HepG2 (cell line): ENCODE results near the gene FAM221B. TPM values are rescaled to one million over a fixed set of nuclear protein-coding genes. Genes with fewer than 3 reads are reported as not detected.

Experiments
- ATAC-seq: fragments of 200-7000 bp; cut with Tn5 transposase; 3 replicates; pipeline ENCODE4 v1.9.1; 2020; ENCODE audit warnings: mild to moderate bottlenecking, moderate library complexity
- BruUV-seq: library from RNA; stranded (reverse); fragments of 400-500 nt; replicated peaks from 2 replicates; lab custom pipeline; 2021; lab: Mats Ljungman, UMichigan
- CTCF ChIA-PET: fragments of 300-600 bp; formaldehyde crosslinking; extraction: SDS; loops from one replicate; lab custom pipeline; 2021; ENCODE audit warnings: low total read pairs, inconsistent platforms, low intra/inter-chr PET ratio; lab: Yijun Ruan, JAX
- POLR2A ChIA-PET: fragments of 350-600 bp; sonication (Branson Sonifier 250); formaldehyde crosslinking; loops from one replicate; lab custom pipeline; 2020; ENCODE audit warnings: antibody characterized with exemption, inconsistent platforms; lab: Yijun Ruan, JAX
- DNase-seq: peaks from one replicate; pipeline ENCODE4 v3.0.0-alpha.2; 2015; ENCODE audit warnings: low spot score
- FAIRE-seq: peaks from 3 replicates; lab custom pipeline; 2011; peaks lifted over from hg19 to GRCh38; lab: Jason Lieb, UNC
- H2AFZ ChIP-seq: one replicate; pipeline ENCODE4 v1.6.1; 2011; ENCODE audit warnings: low read length, inconsistent platforms
- H3K27ac ChIP-seq: fragments of 300-600 bp; 3 replicates; pipeline ENCODE4 v1.8.0; 2011; ENCODE audit warnings: mixed run types, mild to moderate bottlenecking, mixed read lengths, low read length, inconsistent platforms; ENCODE audit not compliant: insufficient read depth; ENCODE audit errors: extremely low read length
- H3K27me3 ChIP-seq, 2 experiments: fragments of 200-600 bp in 1 of 2; 2 replicates in 1 of 2; 3 replicates in 1 of 2; pipeline versions ENCODE4 v1.6.0 to v1.8.0; 2011; ENCODE audit warnings: low read length in 2 of 2, mild to moderate bottlenecking in 2 of 2, moderate library complexity in 2 of 2, inconsistent platforms in 1 of 2; ENCODE audit not compliant: insufficient read depth in 2 of 2, control insufficient read depth in 1 of 2
- H3K36me3 ChIP-seq, 2 experiments: fragments of 200-600 bp in 1 of 2; replicated peaks in 1 of 2; 2 replicates in 1 of 2; 3 replicates in 1 of 2; pipeline versions ENCODE4 v1.5.1 to v1.8.0; 2011; ENCODE audit warnings: low read length in 2 of 2, inconsistent platforms in 1 of 2; ENCODE audit not compliant: insufficient read depth in 2 of 2, control insufficient read depth in 1 of 2
- H3K4me1 ChIP-seq: 2 replicates; pipeline ENCODE4 v1.5.1; 2012; ENCODE audit warnings: low read length, inconsistent platforms; ENCODE audit not compliant: insufficient read depth
- H3K4me2 ChIP-seq: 2 replicates; pipeline ENCODE4 v1.6.0; 2011; ENCODE audit warnings: low read depth, low read length, inconsistent platforms
- H3K4me3 ChIP-seq, 3 experiments: fragments of 200-600 bp in 1 of 3; sonication (generic), shearing (Covaris generic) in 1 of 3; replicated peaks in 1 of 3; 2 replicates each; pipeline ENCODE4 v1.5.1; 2011 to 2016; ENCODE audit warnings: low read length in 3 of 3, inconsistent platforms in 2 of 3, low read depth in 2 of 3, mild to moderate bottlenecking in 2 of 3, control low read depth in 1 of 3, mixed read lengths in 1 of 3; ENCODE audit not compliant: insufficient read depth in 1 of 3
- H3K79me2 ChIP-seq: one replicate; pipeline ENCODE4 v1.6.1; 2011; ENCODE audit warnings: low read length, inconsistent platforms; ENCODE audit not compliant: insufficient read depth
- H3K9ac ChIP-seq: 2 replicates; pipeline ENCODE4 v1.6.0; 2011; ENCODE audit warnings: mild to moderate bottlenecking, low read depth, low read length, inconsistent platforms; ENCODE audit not compliant: insufficient read depth
- H3K9me3 ChIP-seq: 2 replicates; pipeline ENCODE4 v1.5.1; 2012; ENCODE audit warnings: mild to moderate bottlenecking, low read length
- H4K20me1 ChIP-seq: 2 replicates; pipeline ENCODE4 v1.6.0; 2011; ENCODE audit warnings: inconsistent platforms, mild to moderate bottlenecking, low read length, moderate library complexity; ENCODE audit not compliant: insufficient read depth
- CBFB ChIP-seq: sonication (generic); formaldehyde crosslinking; IDR thresholded peaks from 2 replicates; pipeline ENCODE4 v1.4.0; 2020; ENCODE audit warnings: missing genetic modification reagents
- MAFK ChIP-seq, 2 experiments: IDR thresholded peaks in 1 of 2; conservative IDR thresholded peaks in 1 of 2; 2 replicates each; pipeline ENCODE4 v1.6.1; 2011; ENCODE audit warnings: improper control_type of control experiment in 2 of 2, low read length in 2 of 2
- MEF2D ChIP-seq: sonication (generic); formaldehyde crosslinking; IDR thresholded peaks from 2 replicates; pipeline ENCODE4 v1.5.1; 2020; ENCODE audit warnings: mild to moderate bottlenecking, missing genetic modification reagents
- PAF1 ChIP-seq: IDR thresholded peaks from 2 replicates; pipeline ENCODE4 v1.6.1; 2016; ENCODE audit warnings: missing genetic modification reagents, missing compliant biosample characterization
- RFXAP ChIP-seq: sonication (generic); formaldehyde crosslinking; IDR thresholded peaks from 2 replicates; pipeline ENCODE4 v1.4.0; 2020; ENCODE audit warnings: missing genetic modification reagents, borderline replicate concordance
- UBTF ChIP-seq: sonication (generic); formaldehyde crosslinking; IDR thresholded peaks from 2 replicates; pipeline ENCODE4 v1.4.0; 2020; ENCODE audit warnings: mild to moderate bottlenecking, missing genetic modification reagents
- ZNF180 ChIP-seq: sonication (generic); formaldehyde crosslinking; IDR thresholded peaks from 2 replicates; pipeline ENCODE4 v1.4.0; 2020; ENCODE audit warnings: low read depth, missing genetic modification reagents, borderline replicate concordance
- ZNF451 ChIP-seq: sonication (generic); formaldehyde crosslinking; IDR thresholded peaks from 2 replicates; pipeline ENCODE4 v1.5.0; 2020; ENCODE audit warnings: mild to moderate bottlenecking, missing genetic modification reagents
- ZNF770 ChIP-seq: sonication (generic); formaldehyde crosslinking; IDR thresholded peaks from 2 replicates; pipeline ENCODE4 v1.5.0; 2020; ENCODE audit warnings: mild to moderate bottlenecking, missing genetic modification reagents
- ZNF891 ChIP-seq: sonication (generic); formaldehyde crosslinking; IDR thresholded peaks from 2 replicates; pipeline ENCODE4 v1.5.0; 2020; ENCODE audit warnings: mild to moderate bottlenecking, missing genetic modification reagents
- in situ Hi-C: cut with HindIII; loops from 2 replicates; pipeline ENCODE4 v1.10.0; 2017; ENCODE audit warnings: low pct_unique_long_range_greater_than_20kb; ENCODE audit not compliant: extremely low pct_ligation_motif_present
- intact Hi-C: fragments of 100-400 bp; cut with micrococcal nuclease; formaldehyde crosslinking; loops from one replicate; pipeline ENCODE4 v1.10.0; 2022; ENCODE audit not compliant: unreplicated experiment
- polyA plus RNA-seq, 8 experiments: library from polyadenylated mRNA; depleted of rRNA in 3 of 8; stranded (reverse) in 7 of 8; unstranded in 1 of 8; fragments of >200 nt; fragmentation: Illumina TruSeq in 4 of 8; extraction: Trizol in 4 of 8; gene quantifications; 2 replicates each; pipeline versions ENCODE4 v1.2.1 to v1.2.3, GENCODE V29; 2011 to 2016; ENCODE audit warnings: low read depth in 4 of 8, missing spikeins in 1 of 8, mixed read lengths in 1 of 8; ENCODE audit not compliant: insufficient read depth in 1 of 8
- total RNA-seq, 5 experiments: library from RNA; depleted of rRNA; stranded (reverse); fragments of >200 nt; fragmentation: Illumina TruSeq; extraction: Trizol; gene quantifications; 2 replicates each; pipeline ENCODE4 v1.2.3, GENCODE V29; 2016; ENCODE audit warnings: low read depth in 1 of 5
- TF ChIP-seq, protein P1 (sequence below): sonication (generic); formaldehyde crosslinking; conservative IDR thresholded peaks from 2 replicates; pipeline ENCODE4 v1.4.0; 2020; ENCODE audit warnings: missing genetic modification reagents
- TF ChIP-seq, protein P2 (sequence below): fragments of 450-650 bp; IDR thresholded peaks from 2 replicates; pipeline ENCODE4 v1.6.1; 2017; ENCODE audit warnings: mild to moderate bottlenecking
- TF ChIP-seq, protein P3 (sequence below): sonication (generic); formaldehyde crosslinking; IDR thresholded peaks from 2 replicates; pipeline ENCODE4 v1.8.1; 2023; ENCODE audit warnings: mild to moderate bottlenecking, missing genetic modification reagents, borderline replicate concordance

Gene FAM221B
- total and polyA plus RNA-seq, 2 of the 13 experiments (the other 11 are each of a cell fraction or from before 2014, with no cell fraction given) = not detected

- peaks cover 5% of the 10 kb centered on the region for H3K79me2 ChIP-seq
- peaks cover 15% of the 10 kb centered on the region for H3K4me1 ChIP-seq
- H3K36me3 ChIP-seq = no peaks in the 10 kb centered on the region
- no peak for DNase-seq
- CTCF ChIA-PET = no interaction called here
- BruUV-seq = no TSS peak
- H3K9me3 ChIP-seq = no peaks in the 10 kb centered on the region
- FAIRE-seq = no peak
- no peaks in the 10 kb centered on the region for H3K27me3 ChIP-seq
- TF ChIP-seq ZNF451 (CRISPR knock-in tag) (no peak), MAFK (conservative IDR thresholded peaks at IDR 0.05 in 1 of 2, IDR thresholded peaks at IDR 0.05 in 1 of 2; ENCODE audit: low read length in 2 of 2) (no peak), RFXAP (no peak), CBFB (CRISPR knock-in tag) (no peak), MEF2D (CRISPR knock-in tag) (no peak), PAF1 (CRISPR knock-in tag) (no peak), ZNF770 (CRISPR knock-in tag) (no peak), ZNF180 (CRISPR knock-in tag) (no peak), UBTF (no peak), ZNF891 (CRISPR knock-in tag) (no peak)
- TF ChIP-seq, protein P1, sequence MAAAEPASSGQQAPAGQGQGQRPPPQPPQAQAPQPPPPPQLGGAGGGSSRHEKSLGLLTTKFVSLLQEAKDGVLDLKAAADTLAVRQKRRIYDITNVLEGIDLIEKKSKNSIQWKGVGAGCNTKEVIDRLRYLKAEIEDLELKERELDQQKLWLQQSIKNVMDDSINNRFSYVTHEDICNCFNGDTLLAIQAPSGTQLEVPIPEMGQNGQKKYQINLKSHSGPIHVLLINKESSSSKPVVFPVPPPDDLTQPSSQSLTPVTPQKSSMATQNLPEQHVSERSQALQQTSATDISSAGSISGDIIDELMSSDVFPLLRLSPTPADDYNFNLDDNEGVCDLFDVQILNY (CRISPR knock-in tag) = no peak
- TF ChIP-seq, protein P2, sequence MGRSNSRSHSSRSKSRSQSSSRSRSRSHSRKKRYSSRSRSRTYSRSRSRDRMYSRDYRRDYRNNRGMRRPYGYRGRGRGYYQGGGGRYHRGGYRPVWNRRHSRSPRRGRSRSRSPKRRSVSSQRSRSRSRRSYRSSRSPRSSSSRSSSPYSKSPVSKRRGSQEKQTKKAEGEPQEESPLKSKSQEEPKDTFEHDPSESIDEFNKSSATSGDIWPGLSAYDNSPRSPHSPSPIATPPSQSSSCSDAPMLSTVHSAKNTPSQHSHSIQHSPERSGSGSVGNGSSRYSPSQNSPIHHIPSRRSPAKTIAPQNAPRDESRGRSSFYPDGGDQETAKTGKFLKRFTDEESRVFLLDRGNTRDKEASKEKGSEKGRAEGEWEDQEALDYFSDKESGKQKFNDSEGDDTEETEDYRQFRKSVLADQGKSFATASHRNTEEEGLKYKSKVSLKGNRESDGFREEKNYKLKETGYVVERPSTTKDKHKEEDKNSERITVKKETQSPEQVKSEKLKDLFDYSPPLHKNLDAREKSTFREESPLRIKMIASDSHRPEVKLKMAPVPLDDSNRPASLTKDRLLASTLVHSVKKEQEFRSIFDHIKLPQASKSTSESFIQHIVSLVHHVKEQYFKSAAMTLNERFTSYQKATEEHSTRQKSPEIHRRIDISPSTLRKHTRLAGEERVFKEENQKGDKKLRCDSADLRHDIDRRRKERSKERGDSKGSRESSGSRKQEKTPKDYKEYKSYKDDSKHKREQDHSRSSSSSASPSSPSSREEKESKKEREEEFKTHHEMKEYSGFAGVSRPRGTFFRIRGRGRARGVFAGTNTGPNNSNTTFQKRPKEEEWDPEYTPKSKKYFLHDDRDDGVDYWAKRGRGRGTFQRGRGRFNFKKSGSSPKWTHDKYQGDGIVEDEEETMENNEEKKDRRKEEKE = no peak
- TF ChIP-seq, protein P3, sequence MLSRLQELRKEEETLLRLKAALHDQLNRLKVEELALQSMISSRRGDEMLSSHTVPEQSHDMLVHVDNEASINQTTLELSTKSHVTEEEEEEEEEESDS (CRISPR knock-in tag) = no peak
- H2AFZ ChIP-seq = no peak overlapping the region
- intact Hi-C loops = no loop called here
- ATAC-seq = no peak
- no peak overlapping the region for H3K4me3 ChIP-seq
- no peak overlapping the region for H3K4me2 ChIP-seq
- H4K20me1 ChIP-seq = no peaks in the 10 kb centered on the region
- no peak overlapping the region for H3K27ac ChIP-seq
- no peak overlapping the region for H3K9ac ChIP-seq
- POLR2A ChIA-PET = no interaction called here
- in situ Hi-C loops = no loop called here
These were observed 8.5 kb downstream of the FAM221B start for GRCh38 chr9:35820076-35820475.
